Pancreas (tissue), 10 donors: ENCODE measurements around the gene NSUN2. TPM values are rescaled to one million over a fixed set of nuclear protein-coding genes. Genes with fewer than 3 reads are reported as not detected.
A peak's percentile ranks its signal among the peaks of the same experiment; 100 is the strongest.

Experiments used
- ATAC-seq, 4 donors: fragments of 200-7000 bp; cut with Tn5 transposase; one replicate each; pipeline versions ENCODE4 v1.8.0 to v1.9.1; 2020; ENCODE audit warnings: mild to moderate bottlenecking in 4 of 4, moderate library complexity in 4 of 4
- DNase-seq, 6 donors: peaks; one replicate each; pipeline ENCODE4 v3.0.0-alpha.2; 2020
- FAIRE-seq: peaks from 2 replicates; lab custom pipeline; 2012; peaks lifted over from hg19 to GRCh38; lab: Jason Lieb, UNC
- H3K27ac ChIP-seq, 4 donors: fragments of 200-600 bp; sonication (generic); 1 replicate in 3 of 4; 2 replicates in 1 of 4; pipeline versions ENCODE4 v1.5.0 to v1.8.0; 2020
- H3K27me3 ChIP-seq, 4 donors: fragments of 200-600 bp; one replicate each; pipeline ENCODE4 v1.8.0; 2021
- H3K36me3 ChIP-seq, 3 donors: fragments of 200-600 bp; sonication (generic) in 1 of 3; one replicate each; pipeline versions ENCODE4 v1.5.0 to v1.8.0; 2020 to 2021
- H3K4me1 ChIP-seq, 3 donors: fragments of 200-600 bp; one replicate each; pipeline ENCODE4 v1.8.0; 2021
- H3K4me3 ChIP-seq, 4 donors: fragments of 200-600 bp; sonication (generic) in 2 of 4; one replicate each; pipeline versions ENCODE4 v1.5.0 to v1.8.0; 2020 to 2021
- H3K9me3 ChIP-seq, 4 donors: fragments of 200-600 bp; one replicate each; pipeline ENCODE4 v1.8.0; 2021
- CTCF ChIP-seq, 4 donors: fragments of 200-600 bp; sonication (generic) in 3 of 4; IDR thresholded peaks; one replicate each; pipeline versions ENCODE4 v1.5.0 to v1.8.0; 2021; ENCODE audit warnings: antibody characterized with exemption in 4 of 4
- WGBS, 2 donors: extraction: QIAGEN DNeasy Blood & Tissue Kit; methylation state at CpG; one replicate each; pipeline ENCODE4 v1.1.7; 2013; 5-methylcytosine and 5-hydroxymethylcytosine counted together
- intact Hi-C, 3 donors: fragments of 100-400 bp; cut with DNase I; formaldehyde crosslinking; loops; one replicate each; pipeline versions ENCODE4 v1.11.1 to v1.14.2; 2022
- polyA plus RNA-seq, 2 donors: library from polyadenylated mRNA; stranded (reverse); fragments of 200-250 nt; gene quantifications; one replicate each; pipeline ENCODE4 v1.2.3, GENCODE V29; 2013
- total RNA-seq, 6 donors: library from RNA; stranded (reverse); fragmentation: NEBNext Ultra II Directional in 4 of 6; extraction: Animal tissue kit (Norgen Biotek cat#: 25700) in 4 of 6; gene quantifications; one replicate each; pipeline versions ENCODE4 v1.2.1 to v1.2.4, GENCODE V29; 2021 to 2023
- donor health status: healthy with polysubstance abuse.
- donor health status: DM: no; HTN: no; CAD: no; lungs with moderate emphysema.
- donor health status: DM: no; HTN: no; CAD: no.
- donor health status: control.
- donor health status: control.
- donor health status: Bipolar disorder and iron deficiency.
- donor health status: DM: yes; HTN: yes; CAD: no.
- donor health status: DM: no; HTN: no; CAD: no.
- donor health status: DM: no; HTN: no; CAD: no.
- donor health status: DM: yes; HTN: yes; CAD: no.

NSUN2 gene
- total and polyA plus RNA-seq, 8 donors = 15.6 to 56.4 (median 20.0) TPM

- no peak for TF ChIP-seq CTCF (IDR thresholded peaks at IDR 0.05)
- FAIRE-seq = no peak
- no peaks in the 10 kb centered on the region for H3K27me3 ChIP-seq
- intact Hi-C loops = no loop called here
- no peak overlapping the region for H3K27ac ChIP-seq
- no peak for ATAC-seq
- H3K36me3 ChIP-seq = peaks cover 0 to 7% (median 0%) of the 10 kb centered on the region in 3 donors
- H3K4me1 ChIP-seq = no peaks in the 10 kb centered on the region
- no peaks in the 10 kb centered on the region for H3K9me3 ChIP-seq
- DNase-seq = no peak
- WGBS, 2 donors = 86 to 94% methylated on average over 12 of the region's 12 CpGs
- no peak overlapping the region for H3K4me3 ChIP-seq
Measured at GRCh38 chr5:6591671-6592288, 41.1 kb downstream of the NSUN2 start.

GRCh38 chr5:6590581-6590980 lies 42.3 kb downstream of the NSUN2 start:
- Histone ChIP-seq H3K9me3 (no peaks in the 10 kb centered on the region), H3K4me3 (no peak overlapping the region), H3K27ac (no peak overlapping the region), H3K27me3 (no peaks in the 10 kb centered on the region), H3K4me1 (no peaks in the 10 kb centered on the region), H3K36me3 (no peaks in the 10 kb centered on the region)
- intact Hi-C loops = no loop called here
- TF ChIP-seq CTCF (IDR thresholded peaks at IDR 0.05) = no peak
- 40 to 44% methylated on average over 2 of the region's 2 CpGs for WGBS, 2 donors
- ATAC-seq (peak in 1 of 4 donors; percentile 43), FAIRE-seq (no peak), DNase-seq (no peak)

- Histone ChIP-seq H3K4me1 (no peaks in the 10 kb centered on the region), H3K4me3 (no peak overlapping the region), H3K9me3 (no peaks in the 10 kb centered on the region), H3K36me3 (no peaks in the 10 kb centered on the region), H3K27me3 (no peaks in the 10 kb centered on the region), H3K27ac (no peak overlapping the region)
- WGBS, 2 donors = 74 to 82% methylated on average over 9 of the region's 9 CpGs
- DNase-seq (no peak), FAIRE-seq (no peak), ATAC-seq (no peak)
- intact Hi-C loops = no loop called here
- no peak for TF ChIP-seq CTCF (IDR thresholded peaks at IDR 0.05)
Measured at GRCh38 chr5:6587171-6587570, 45.7 kb downstream of the NSUN2 start.

GRCh38 chr5:6586647-6587042 lies 46.2 kb downstream of the NSUN2 start:
- H3K9me3 ChIP-seq = no peaks in the 10 kb centered on the region
- DNase-seq (no peak), ATAC-seq (no peak), FAIRE-seq (no peak)
- H3K27ac ChIP-seq = no peak overlapping the region
- no peaks in the 10 kb centered on the region for H3K36me3 ChIP-seq
- 68 to 79% methylated on average over 5 of the region's 5 CpGs for WGBS, 2 donors
- TF ChIP-seq CTCF (IDR thresholded peaks at IDR 0.05) = no peak
- H3K4me1 ChIP-seq = no peaks in the 10 kb centered on the region
- intact Hi-C loops = no loop called here
- H3K27me3 ChIP-seq = no peaks in the 10 kb centered on the region
- H3K4me3 ChIP-seq = no peak overlapping the region

- H3K36me3 ChIP-seq = no peaks in the 10 kb centered on the region
- no peaks in the 10 kb centered on the region for H3K9me3 ChIP-seq
- DNase-seq = no peak
- 69 to 79% methylated on average over 15 of the region's 15 CpGs for WGBS, 2 donors
- intact Hi-C loops = no loop called here
- no peaks in the 10 kb centered on the region for H3K4me1 ChIP-seq
- H3K4me3 ChIP-seq = no peak overlapping the region
- H3K27me3 ChIP-seq = no peaks in the 10 kb centered on the region
- no peak for FAIRE-seq
- no peak overlapping the region for H3K27ac ChIP-seq
- no peak for TF ChIP-seq CTCF (IDR thresholded peaks at IDR 0.05)
- ATAC-seq = no peak
Measured at GRCh38 chr5:6585939-6586646, 46.8 kb downstream of the NSUN2 start.
